IPS-NIHi11 (cell line): ENCODE measurements around the gene ABCC6.
"Not testable (repeated sequence)": the region's sequence is repeated elsewhere in the genome, so short reads cannot be mapped to it uniquely, and the experiment has no call there.

Experiments
- DNase-seq: peaks from one replicate; pipeline ENCODE4 v3.0.0; 2012; ENCODE audit warnings: mixed read lengths, low spot score

Gene ABCC6

GRCh38 chr16:16112450-16113053 lies 110.7 kb downstream of the ABCC6 start:
- no peak for DNase-seq

- DNase-seq: no peak
These were observed 111.7 kb downstream of the ABCC6 start for GRCh38 chr16:16111639-16112038.

- DNase-seq: no peak
These were observed 113.2 kb downstream of the ABCC6 start for GRCh38 chr16:16110111-16110490.

- peak; percentile 48 for DNase-seq
These were observed 113.7 kb downstream of the ABCC6 start for GRCh38 chr16:16109453-16110110.

- DNase-seq: peak; percentile 34
These were observed 114.5 kb downstream of the ABCC6 start for GRCh38 chr16:16108759-16109158.

- no peak for DNase-seq
These were observed 115.5 kb downstream of the ABCC6 start for GRCh38 chr16:16107839-16108238.

GRCh38 chr16:16106466-16106865 lies 116.8 kb downstream of the ABCC6 start:
- no peak for DNase-seq

- DNase-seq: no peak
These were observed 117.6 kb downstream of the ABCC6 start for GRCh38 chr16:16105646-16106045.

- not testable (repeated sequence) for DNase-seq
These were observed 118.5 kb downstream of the ABCC6 start for GRCh38 chr16:16104804-16105141.

GRCh38 chr16:16104132-16104803 lies 119.0 kb downstream of the ABCC6 start:
- DNase-seq: not testable (repeated sequence)

- DNase-seq: no peak
These were observed 120.6 kb downstream of the ABCC6 start for GRCh38 chr16:16102738-16103137.

- no peak for DNase-seq
These were observed 121.7 kb downstream of the ABCC6 start for GRCh38 chr16:16101585-16101984.

GRCh38 chr16:16100631-16101030 lies 122.7 kb downstream of the ABCC6 start:
- no peak for DNase-seq

- DNase-seq: no peak
These were observed 124.0 kb downstream of the ABCC6 start for GRCh38 chr16:16099320-16099719.
